Natural killer cell (primary cell): ENCODE results near the gene RAPGEF3. TPM values are rescaled to one million over a fixed set of nuclear protein-coding genes. Genes with fewer than 3 reads are reported as not detected.

Experiments used
- ATAC-seq, 3 donors: fragments of 150-1000 bp in 2 of 3; fragments of 200-7000 bp in 1 of 3; cut with Tn5 transposase; 1 replicate in 1 of 3; 2 replicates in 2 of 3; pipeline ENCODE4 v1.10.0; 2021; ENCODE audit warnings: mild to moderate bottlenecking in 2 of 3, moderate library complexity in 2 of 3
- DNase-seq, 2 donors: peaks; one replicate each; pipeline versions ENCODE4 v3.0.0 to v3.0.0-alpha.2; 2013 to 2021; ENCODE audit warnings: mixed read lengths in 1 of 2
- H3K27ac ChIP-seq: one replicate; pipeline ENCODE4 v1.5.1; 2013; ENCODE audit warnings: mild to moderate bottlenecking, low read length
- H3K27me3 ChIP-seq: one replicate; pipeline ENCODE4 v1.6.1; 2013; ENCODE audit warnings: low read length; ENCODE audit not compliant: control insufficient read depth, insufficient read depth
- H3K36me3 ChIP-seq: one replicate; pipeline ENCODE4 v1.6.1; 2013; ENCODE audit warnings: low read length; ENCODE audit not compliant: control insufficient read depth, insufficient read depth
- H3K4me1 ChIP-seq: one replicate; pipeline ENCODE4 v1.6.1; 2013; ENCODE audit warnings: low read length; ENCODE audit not compliant: control insufficient read depth, insufficient read depth
- H3K4me3 ChIP-seq: one replicate; pipeline ENCODE4 v1.5.1; 2013; ENCODE audit warnings: low read length
- H3K9me3 ChIP-seq: one replicate; pipeline ENCODE4 v1.6.1; 2013; ENCODE audit warnings: low read length; ENCODE audit not compliant: control insufficient read depth, insufficient read depth
- H3K27ac Mint-ChIP-seq, 2 donors: one replicate each; pipeline ENCODE4 v1.8.0; 2022; ENCODE audit warnings: mild to moderate bottlenecking in 2 of 2, mixed read lengths in 2 of 2, moderate library complexity in 1 of 2
- H3K27me3 Mint-ChIP-seq, 2 donors: one replicate each; pipeline ENCODE4 v1.8.0; 2022; ENCODE audit warnings: low read depth in 2 of 2, mixed read lengths in 2 of 2
- H3K36me3 Mint-ChIP-seq: one replicate; pipeline ENCODE4 v1.8.0; 2022; ENCODE audit warnings: mixed read lengths
- H3K4me1 Mint-ChIP-seq, 2 donors: one replicate each; pipeline ENCODE4 v1.8.0; 2022; ENCODE audit warnings: mixed read lengths in 2 of 2
- H3K4me3 Mint-ChIP-seq: one replicate; pipeline ENCODE4 v1.8.0; 2022; ENCODE audit warnings: mild to moderate bottlenecking, moderate library complexity, mixed read lengths
- H3K9me3 Mint-ChIP-seq, 2 donors: one replicate each; pipeline ENCODE4 v1.8.0; 2022; ENCODE audit warnings: mixed read lengths in 2 of 2
- CTCF ChIP-seq: fragments of 200-600 bp; IDR thresholded peaks from one replicate; pipeline ENCODE4 v1.8.0; 2022; ENCODE audit warnings: antibody characterized with exemption
- WGBS: methylation state at CpG from one replicate; pipeline ENCODE4 v1.1.7; 2013; ENCODE audit warnings: missing lambda C conversion rate; ENCODE audit not compliant: insufficient coverage; 5-methylcytosine and 5-hydroxymethylcytosine counted together
- intact Hi-C: fragments of 100-400 bp; cut with micrococcal nuclease; formaldehyde crosslinking; loops from one replicate; pipeline ENCODE4 v1.14.2; 2022
- total RNA-seq, 4 donors: library from RNA; stranded (reverse); fragments of 120-200 nt in 1 of 4; gene quantifications; one replicate each; pipeline versions ENCODE4 v1.2.3 to v1.2.4, GENCODE V29; 2013 to 2022

RAPGEF3 gene
- under 1 TPM; 0.23 to 0.73 (median 0.49) TPM for total RNA-seq
- 0.50 TPM for total RNA-seq (2013)

- peak; percentile 86 to 91 (median 88) for ATAC-seq
- Histone ChIP-seq H3K27me3 (no peaks in the 10 kb centered on the region), H3K9me3 (no peaks in the 10 kb centered on the region), H3K27ac (no peak within 1 kb of the TSS), H3K4me1 (peaks cover 33% of the 10 kb centered on the region), H3K36me3 (no peaks in the 10 kb centered on the region), H3K4me3 (peak within 1 kb of the TSS; percentile 60)
- peak; percentile 46 for TF ChIP-seq CTCF
- peak; percentile 54 to 81 for DNase-seq
- WGBS: under 1% methylated on average over 56 of the region's 57 CpGs
- Mint-ChIP-seq H3K27ac (peak within 1 kb of the TSS in 1 of 2 donors; percentile 76), H3K4me3 (peak within 1 kb of the TSS; percentile 84), H3K4me1 (peaks cover 6 to 21% of the 10 kb centered on the region in 2 donors), H3K27me3 (peaks cover 4 to 8% of the 10 kb centered on the region in 2 donors), H3K9me3 (no peaks in the 10 kb centered on the region), H3K36me3 (no peaks in the 10 kb centered on the region)
- intact Hi-C loops: loop anchor here (2.0 kb wide), 1 partner anchor 16 kb away; no protein-coding TSS in a partner anchor
Measured at GRCh38 chr12:47758834-47759690, at the start of gene RAPGEF3. RAPGEF3 (minus strand) TSS chr12:47758880; CDS start chr12:47758556, 324 bp downstream.

GRCh38 chr12:47808050-47808449 is 49.4 kb upstream of the RAPGEF3 start:
- H3K4me1 ChIP-seq: peaks cover 97% of the 10 kb centered on the region
- Mint-ChIP-seq H3K9me3 (no peaks in the 10 kb centered on the region), H3K36me3 (no peaks in the 10 kb centered on the region), H3K27ac (peak overlapping the region; percentile 91 to 92), H3K4me1 (peaks cover 88 to 95% of the 10 kb centered on the region in 2 donors), H3K4me3 (peak overlapping the region; percentile 78), H3K27me3 (no peaks in the 10 kb centered on the region)
- H3K4me3 ChIP-seq: peak overlapping the region; percentile 3
- peak; percentile 50 to 65 (median 64) for ATAC-seq
- peak overlapping the region; percentile 87 for H3K27ac ChIP-seq
- no peak for TF ChIP-seq CTCF
- WGBS: 0% methylated on average over 9 of the region's 9 CpGs
- intact Hi-C loops: no loop called here
- no peaks in the 10 kb centered on the region for H3K9me3 ChIP-seq
- no peaks in the 10 kb centered on the region for H3K27me3 ChIP-seq
- peaks cover 6% of the 10 kb centered on the region for H3K36me3 ChIP-seq
- DNase-seq: peak; percentile 73 to 85

- H3K4me3 ChIP-seq: no peak overlapping the region
- H3K27ac ChIP-seq: peak overlapping the region; percentile 87
- Mint-ChIP-seq H3K27ac (peak overlapping the region; percentile 91 to 92), H3K4me3 (peak overlapping the region; percentile 78), H3K36me3 (no peaks in the 10 kb centered on the region), H3K9me3 (no peaks in the 10 kb centered on the region), H3K4me1 (peaks cover 89 to 95% of the 10 kb centered on the region in 2 donors), H3K27me3 (no peaks in the 10 kb centered on the region)
- intact Hi-C loops: no loop called here
- DNase-seq: no peak
- no peak for TF ChIP-seq CTCF
- no peaks in the 10 kb centered on the region for H3K9me3 ChIP-seq
- 74% methylated on average over 5 of the region's 5 CpGs for WGBS
- peaks cover 6% of the 10 kb centered on the region for H3K36me3 ChIP-seq
- peaks cover 99% of the 10 kb centered on the region for H3K4me1 ChIP-seq
- H3K27me3 ChIP-seq: no peaks in the 10 kb centered on the region
- no peak for ATAC-seq
Measured at GRCh38 chr12:47807338-47807737, 48.7 kb upstream of the RAPGEF3 start.
